Measurements from ENCODE around the gene ARID4A. TPM values are rescaled to one million over a fixed set of nuclear protein-coding genes. Genes with fewer than 3 reads are reported as not detected.
"Not testable (repeated sequence)": the region's sequence is repeated elsewhere in the genome, so short reads cannot be mapped to it uniquely, and the experiment has no call there.

Gene ARID4A
- polyA plus RNA-seq, 4 donors, result 24.7 to 35.9 (median 30.9) TPM

DNA sequence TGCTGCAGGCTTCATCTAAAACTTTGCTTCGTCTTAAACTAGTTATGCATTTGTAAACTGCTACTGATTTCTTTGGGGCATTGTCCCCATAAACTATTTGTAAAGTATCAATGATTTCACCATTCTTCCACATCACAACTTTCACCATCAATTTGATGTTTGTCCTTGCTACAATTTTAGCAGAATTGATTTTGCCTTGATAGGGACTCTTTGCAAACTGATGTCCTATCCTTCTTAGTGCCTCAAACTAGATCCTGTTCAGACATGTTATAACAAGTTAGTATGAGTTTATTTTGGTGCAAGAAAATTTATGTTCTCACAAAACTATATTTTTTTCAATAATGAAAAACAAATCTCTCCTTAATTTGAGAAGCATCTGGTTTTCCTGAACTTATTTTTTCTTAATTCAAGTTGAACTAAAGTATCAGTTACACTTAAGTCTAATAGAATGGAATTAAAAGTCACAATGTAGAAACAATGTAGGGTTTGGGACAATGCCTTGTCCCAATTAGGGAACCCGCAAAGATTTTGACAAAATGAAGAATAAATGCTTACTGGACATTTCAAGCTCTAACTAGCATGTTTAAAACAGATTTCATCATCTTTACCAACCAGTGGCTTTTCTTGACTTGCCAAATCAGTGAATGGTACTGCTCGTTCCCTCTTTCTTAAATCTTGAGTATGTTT lies 10.1 kb upstream of the ARID4A start:
- no peak for DNase-seq (ENCODE audit: low read depth in 4 of 4, low spot score in 3 of 4)

- DNase-seq (ENCODE audit: low read depth in 4 of 4, low spot score in 3 of 4), result no peak
These were observed 6.7 kb upstream of the ARID4A start for GRCh38 chr14:58291646-58292045.

- no peak for DNase-seq (ENCODE audit: low read depth in 4 of 4, low spot score in 3 of 4)
These were observed 6.2 kb upstream of the ARID4A start for GRCh38 chr14:58292187-58292586.

DNA sequence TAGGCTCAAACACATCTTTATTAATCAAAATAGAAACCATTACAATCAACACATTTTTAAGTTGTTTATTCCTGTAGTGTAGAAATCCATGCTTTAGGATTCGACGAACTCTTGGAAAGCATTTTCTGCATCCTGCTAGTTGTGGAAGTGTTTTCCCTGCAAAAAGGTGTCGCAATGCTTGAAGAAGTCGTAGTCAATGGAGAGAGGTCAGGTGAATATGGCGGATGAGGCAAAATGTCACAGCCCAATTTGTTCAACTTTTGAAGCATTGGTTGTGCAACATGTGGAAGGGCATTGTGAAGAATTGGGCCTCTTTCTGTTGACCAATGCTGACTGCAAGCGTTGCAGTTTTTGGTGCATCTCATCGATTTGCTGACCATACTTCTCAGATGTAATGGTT lies 4.2 kb upstream of the ARID4A start:
- no peak for DNase-seq (ENCODE audit: low read depth in 4 of 4, low spot score in 3 of 4)

GRCh38 chr14:58296726-58297125 lies 1.6 kb upstream of the ARID4A start:
- DNase-seq (ENCODE audit: low read depth in 4 of 4, low spot score in 3 of 4), result no peak

DNA sequence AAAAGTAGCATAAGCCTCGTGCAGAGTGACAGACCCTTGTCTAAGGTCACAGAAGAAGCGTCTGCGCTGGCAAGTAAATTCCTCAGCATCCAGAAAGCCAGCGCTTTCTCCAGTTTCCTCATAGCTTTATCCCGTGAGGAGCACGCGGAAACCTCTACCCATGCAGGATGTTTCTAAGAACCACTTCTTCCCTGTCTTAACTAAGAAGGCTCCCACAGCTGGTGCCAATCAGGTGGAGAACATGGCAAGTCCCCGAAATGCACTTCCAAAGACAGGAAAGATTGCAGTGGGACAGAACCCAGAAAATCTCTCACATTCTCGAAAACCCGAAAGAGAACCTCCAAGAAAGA lies 968 bp upstream of the ARID4A start:
- no peak for DNase-seq (ENCODE audit: low read depth in 4 of 4, low spot score in 3 of 4)

GRCh38 chr14:58297762-58298476 lies 436 bp upstream of the ARID4A start:
- DNase-seq (ENCODE audit: low read depth in 4 of 4, low spot score in 3 of 4), result peak; percentile 95 to 100 (median 100)

DNA sequence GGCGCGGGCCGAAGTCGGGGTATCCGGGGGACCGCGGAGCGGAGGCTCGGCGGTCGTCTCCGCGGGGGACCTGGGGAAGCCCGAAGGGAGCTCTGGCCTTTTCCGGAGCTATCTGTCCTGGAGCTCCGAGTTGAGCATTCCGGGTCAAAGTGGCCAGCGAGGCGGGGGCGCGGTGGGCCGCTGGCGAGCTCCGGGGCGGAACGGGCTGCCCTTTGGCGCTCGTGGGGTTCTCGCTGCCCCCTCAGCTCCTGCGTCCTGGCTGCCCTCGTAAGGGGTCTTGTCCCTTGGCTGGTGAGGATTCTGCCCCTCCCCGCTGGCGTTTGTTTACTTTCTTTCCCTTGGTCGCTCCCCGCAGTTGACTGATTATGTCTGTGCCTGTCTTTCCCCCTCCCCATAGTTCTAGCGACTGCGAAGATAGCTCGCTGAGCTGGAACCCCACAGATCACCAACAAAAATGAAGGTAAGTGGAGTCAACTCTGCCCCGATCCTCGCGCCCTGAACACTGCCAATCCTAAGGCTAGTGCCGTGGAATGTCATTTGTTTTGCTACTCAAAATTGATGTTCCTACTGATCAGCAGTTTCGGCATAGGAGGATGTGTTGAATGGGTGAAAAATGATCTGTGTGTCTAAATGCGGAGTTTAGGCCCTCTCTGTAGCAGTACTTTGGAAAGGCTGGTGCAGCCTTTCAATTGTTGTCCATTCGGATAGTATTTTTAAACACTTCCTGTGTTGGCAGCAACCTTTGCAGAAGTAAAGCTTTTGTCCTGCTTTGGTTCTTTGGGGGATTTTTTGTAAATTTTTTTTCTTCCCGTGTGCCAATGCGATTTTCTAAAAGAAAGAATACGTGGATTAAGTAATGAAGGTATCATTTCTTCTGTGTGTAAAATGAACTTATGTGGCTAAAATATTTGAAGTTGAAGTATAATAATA lies 1.3 kb downstream of the ARID4A start:
- peak in 3 of 4 donors; percentile 20 to 43 (median 28) for DNase-seq (ENCODE audit: low read depth in 4 of 4, low spot score in 3 of 4)

DNA sequence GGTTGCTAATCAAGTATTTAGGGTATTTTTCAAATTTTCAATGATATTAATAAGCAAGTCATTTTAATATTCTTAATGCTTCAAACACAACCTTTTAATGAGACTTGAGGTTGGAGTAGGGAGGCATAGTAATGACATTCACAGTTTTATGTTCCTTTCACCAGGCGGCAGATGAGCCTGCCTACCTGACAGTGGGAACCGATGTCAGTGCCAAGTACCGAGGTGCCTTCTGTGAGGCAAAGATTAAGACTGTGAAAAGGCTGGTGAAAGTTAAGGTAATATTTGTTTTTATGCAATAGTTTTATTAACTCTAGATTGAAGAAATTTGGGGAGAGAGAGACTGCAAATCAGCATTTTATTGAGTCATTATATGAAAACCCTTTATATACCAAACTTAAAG lies 3.1 kb downstream of the ARID4A start:
- DNase-seq (ENCODE audit: low read depth in 4 of 4, low spot score in 3 of 4), result no peak

DNA sequence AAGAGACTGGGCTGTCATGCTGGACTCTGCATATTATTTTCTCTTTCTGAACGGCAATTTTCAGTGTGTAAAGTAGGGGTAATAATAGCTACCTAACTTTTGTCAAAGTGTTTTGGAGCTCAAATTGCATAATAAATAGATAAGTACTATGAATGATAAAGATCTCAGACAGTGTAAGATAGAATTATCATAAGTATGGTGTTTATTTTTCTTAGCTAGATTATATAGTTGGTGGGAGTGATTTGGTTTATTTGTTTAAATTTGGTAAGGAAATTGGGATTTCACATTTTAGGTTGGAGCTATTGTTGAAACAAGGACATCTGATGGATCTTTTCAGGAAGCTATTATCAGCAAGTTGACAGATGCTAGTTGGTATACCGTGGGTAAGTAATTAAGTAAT lies 7.4 kb downstream of the ARID4A start:
- DNase-seq (ENCODE audit: low read depth in 4 of 4, low spot score in 3 of 4), result no peak

DNA sequence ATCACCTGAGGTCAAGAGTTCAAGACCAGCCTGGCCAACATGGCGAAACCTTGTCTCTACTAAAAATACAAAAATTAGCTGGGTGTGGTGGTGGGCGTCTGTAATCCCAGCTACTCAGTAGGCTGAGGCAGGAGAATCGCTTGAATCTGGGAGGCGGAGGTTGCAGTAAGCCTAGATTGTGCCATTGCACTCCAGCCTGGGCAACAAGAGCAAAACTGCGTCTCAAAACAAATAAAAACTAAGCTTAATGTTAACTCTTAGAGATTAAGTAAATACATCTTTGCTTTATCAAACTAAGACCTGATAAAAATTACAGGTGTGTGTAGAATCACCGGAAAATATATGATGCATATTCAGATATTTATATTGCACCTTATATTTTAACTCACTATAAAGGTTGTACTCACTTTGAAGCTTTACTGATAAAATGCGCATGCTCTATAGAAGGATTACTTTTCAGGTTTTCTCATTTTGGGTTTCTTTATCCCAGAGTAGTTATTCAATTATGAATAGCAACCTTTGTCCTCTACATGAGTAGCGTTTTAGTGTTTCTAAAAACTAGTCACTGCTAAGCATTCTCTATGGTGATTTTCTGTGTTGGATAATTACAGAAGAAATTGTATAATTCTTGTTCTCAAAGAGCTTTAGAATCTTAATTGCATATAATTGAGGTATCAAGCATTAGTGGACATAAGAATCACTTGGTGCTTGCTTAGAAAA lies 9.4 kb downstream of the ARID4A start:
- DNase-seq (ENCODE audit: low read depth in 4 of 4, low spot score in 3 of 4), result no peak

GRCh38 chr14:58309086-58309485 lies 10.7 kb downstream of the ARID4A start:
- no peak for DNase-seq (ENCODE audit: low read depth in 4 of 4, low spot score in 3 of 4)

GRCh38 chr14:58313699-58314098 lies 15.3 kb downstream of the ARID4A start:
- no peak for DNase-seq (ENCODE audit: low read depth in 4 of 4, low spot score in 3 of 4)

- no peak for DNase-seq (ENCODE audit: low read depth in 4 of 4, low spot score in 3 of 4)
These were observed 17.3 kb downstream of the ARID4A start for GRCh38 chr14:58315606-58316005.

DNA sequence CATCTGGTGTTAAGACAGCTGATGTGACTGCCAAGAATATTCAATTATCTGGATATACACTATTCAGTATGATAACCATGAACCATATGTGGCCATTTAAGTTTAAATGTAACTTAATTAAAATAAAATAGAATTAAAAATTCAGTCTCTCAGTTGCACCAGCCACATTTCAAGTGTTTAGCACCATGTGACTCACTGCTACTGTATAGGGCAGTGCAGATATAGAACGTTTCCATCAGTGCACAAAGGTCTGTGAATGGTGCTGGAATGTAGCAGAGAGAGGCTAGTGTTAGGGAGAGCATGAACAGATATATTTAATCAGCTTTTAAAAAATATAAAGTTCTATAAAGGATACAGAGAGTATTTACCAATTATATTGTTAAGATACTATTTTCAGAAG lies 28.7 kb downstream of the ARID4A start:
- DNase-seq (ENCODE audit: low read depth in 4 of 4, low spot score in 3 of 4), result no peak

- peak; percentile 85 to 93 (median 90) for DNase-seq (ENCODE audit: low read depth in 4 of 4, low spot score in 3 of 4)
These were observed 32.8 kb downstream of the ARID4A start for GRCh38 chr14:58331111-58331510.

DNA sequence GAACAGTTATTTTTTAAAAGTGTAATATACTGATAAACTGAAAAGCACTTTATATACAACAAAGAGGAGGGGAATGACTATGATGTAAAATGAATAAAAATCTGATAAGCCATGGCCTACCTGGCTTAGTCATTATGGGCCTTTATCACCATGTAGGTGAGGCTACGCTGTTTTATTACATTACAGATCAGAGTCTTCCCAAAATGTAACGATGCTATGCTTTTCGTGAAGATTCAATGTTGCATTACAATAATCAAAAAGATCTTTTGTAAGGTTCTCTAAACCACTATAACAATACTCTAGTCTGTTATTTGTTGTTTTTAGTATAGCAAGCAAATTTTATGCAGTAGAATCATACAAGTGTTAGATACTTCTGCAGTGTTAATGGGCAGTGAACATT lies 34.2 kb downstream of the ARID4A start:
- DNase-seq (ENCODE audit: low read depth in 4 of 4, low spot score in 3 of 4), result no peak

DNA sequence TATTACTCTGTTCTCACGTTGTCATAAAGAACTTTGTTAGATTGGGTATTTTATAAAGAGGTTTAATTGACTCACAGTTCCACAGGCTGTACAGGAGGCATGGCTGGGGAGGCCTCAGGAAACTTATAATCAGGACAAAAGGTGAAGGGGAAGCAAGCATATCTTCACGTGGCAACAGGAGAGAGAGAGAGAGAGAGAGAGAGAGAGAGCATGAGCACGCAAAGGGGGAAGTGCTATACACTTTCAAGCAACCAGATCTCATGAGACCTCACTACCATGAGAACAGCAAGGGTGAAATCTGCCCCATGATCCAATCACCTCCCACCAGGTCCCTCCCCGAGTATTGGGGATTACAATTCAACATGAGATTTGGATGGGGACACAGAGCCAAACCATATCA lies 41.3 kb downstream of the ARID4A start:
- not testable (repeated sequence) for DNase-seq (ENCODE audit: low read depth in 4 of 4, low spot score in 3 of 4)

GRCh38 chr14:58341152-58341748 lies 42.9 kb downstream of the ARID4A start:
- no peak for DNase-seq (ENCODE audit: low read depth in 4 of 4, low spot score in 3 of 4)

GRCh38 chr14:58343535-58343934 lies 45.2 kb downstream of the ARID4A start:
- not testable (repeated sequence) for DNase-seq (ENCODE audit: low read depth in 4 of 4, low spot score in 3 of 4)

All from right renal pelvis (tissue), 4 donors.